Body of pancreas (tissue), 4 donors: ENCODE measurements around the gene GRAMD4. TPM values are rescaled to one million over a fixed set of nuclear protein-coding genes. Genes with fewer than 3 reads are reported as not detected.

ENCODE experiments used
- ATAC-seq: fragments of 150-250 bp; one replicate; pipeline ENCODE4 v1.9.1; 2016
- DNase-seq, 4 donors: peaks; one replicate each; pipeline ENCODE4 v3.0.0-alpha.2; 2019
- H3K27ac ChIP-seq, 4 donors: fragments of 200-600 bp; sonication (generic); 1 replicate in 3 of 4; 2 replicates in 1 of 4; pipeline versions ENCODE4 v1.5.1 to v1.6.1; 2016 to 2019; ENCODE audit warnings: mild to moderate bottlenecking in 1 of 4, mixed read lengths in 1 of 4, moderate library complexity in 1 of 4
- H3K27me3 ChIP-seq, 2 donors: fragments of 200-600 bp; sonication (generic); one replicate each; pipeline ENCODE4 v1.6.0; 2016; ENCODE audit warnings: mild to moderate bottlenecking in 1 of 2
- H3K36me3 ChIP-seq, 2 donors: fragments of 200-600 bp; sonication (generic); replicated peaks in 1 of 2; 2 replicates each; pipeline ENCODE4 v1.5.1; 2016; ENCODE audit warnings: low read depth in 2 of 2; ENCODE audit not compliant: insufficient read depth in 1 of 2
- H3K4me1 ChIP-seq: fragments of 200-600 bp; sonication (generic); one replicate; pipeline ENCODE4 v1.6.0; 2016
- H3K4me3 ChIP-seq, 2 donors: fragments of 200-600 bp; sonication (generic); 1 replicate in 1 of 2; 2 replicates in 1 of 2; pipeline ENCODE4 v1.5.1; 2016 to 2019
- H3K9me3 ChIP-seq, 3 donors: fragments of 200-600 bp; sonication (generic); 1 replicate in 2 of 3; 2 replicates in 1 of 3; pipeline ENCODE4 v1.5.1; 2016
- POLR2A ChIP-seq, 3 donors: fragments of 450-650 bp; IDR thresholded peaks; one replicate each; pipeline ENCODE4 v1.6.1; 2016; ENCODE audit warnings: antibody characterized with exemption in 3 of 3, mild to moderate bottlenecking in 2 of 3
- WGBS, 2 donors: methylation state at CpG; one replicate each; pipeline ENCODE4 v1.1.5; 2017; 5-methylcytosine and 5-hydroxymethylcytosine counted together
- intact Hi-C: fragments of 100-400 bp; cut with DNase I; formaldehyde crosslinking; loops from one replicate; pipeline ENCODE4 v1.15.1; 2023
- total RNA-seq, 2 donors: library from RNA; depleted of rRNA; stranded (reverse); fragments of >200 nt; gene quantifications; one replicate each; pipeline ENCODE4 v1.1.0, GENCODE V29; 2016
- TF ChIP-seq, protein P1 (sequence below), 7 experiments: fragments of 450-650 bp in 4 of 7; fragments of 200-600 bp in 3 of 7; sonication (generic) in 3 of 7; IDR thresholded peaks; one replicate each; pipeline ENCODE4 v1.5.1; 2016 to 2019; ENCODE audit warnings: antibody characterized with exemption in 7 of 7

Gene GRAMD4
- total RNA-seq, 2 donors from 2014 or later = 29.3 to 62.3 TPM

DNA sequence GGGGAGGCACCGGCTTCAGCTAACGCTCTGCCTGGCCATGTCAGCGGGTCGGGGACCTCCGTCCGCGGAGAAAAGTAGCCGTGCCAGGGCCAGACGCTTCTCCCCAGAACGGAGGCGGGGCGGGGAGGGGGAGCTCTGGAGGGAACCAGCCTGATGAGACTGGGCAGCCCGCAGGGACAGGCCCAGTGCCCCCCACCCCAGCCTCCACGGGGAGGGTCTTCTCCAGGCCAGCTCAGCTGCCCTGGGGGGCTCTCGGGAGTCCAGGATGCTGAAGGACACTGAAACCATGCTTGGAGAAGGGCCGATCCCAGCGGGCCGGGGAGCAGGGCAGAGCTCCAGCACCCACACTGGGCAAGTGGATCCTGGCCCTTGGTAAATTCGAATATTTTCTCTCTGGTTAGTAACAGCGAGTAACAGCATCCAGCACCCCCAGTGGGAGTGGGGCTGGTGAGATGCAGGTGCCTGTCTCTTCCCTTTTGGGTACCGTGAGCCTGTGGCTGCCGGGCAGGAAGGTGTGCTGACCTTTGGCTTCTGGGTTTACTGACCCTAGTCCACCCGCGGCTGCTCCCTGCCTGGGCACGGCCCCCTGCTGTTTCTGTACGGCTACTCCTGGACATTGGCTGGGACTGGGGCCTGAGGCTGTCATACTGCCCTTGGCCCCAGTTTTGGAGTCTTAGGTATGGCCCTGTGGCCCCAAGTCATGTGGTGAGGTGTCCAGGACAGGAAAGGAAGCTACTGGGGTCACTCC is 35.8 kb downstream of the GRAMD4 start:
- Histone ChIP-seq H3K9me3 (no peaks in the 10 kb centered on the region), H3K4me3 (no peak overlapping the region), H3K36me3 (no peaks in the 10 kb centered on the region), H3K27ac (no peak overlapping the region), H3K27me3 (no peaks in the 10 kb centered on the region), H3K4me1 (peaks cover 24% of the 10 kb centered on the region)
- ATAC-seq = no peak
- 89 to 95% methylated on average over 7 to 24 of the region's 26 CpGs for WGBS, 2 donors
- TF ChIP-seq, protein P1, sequence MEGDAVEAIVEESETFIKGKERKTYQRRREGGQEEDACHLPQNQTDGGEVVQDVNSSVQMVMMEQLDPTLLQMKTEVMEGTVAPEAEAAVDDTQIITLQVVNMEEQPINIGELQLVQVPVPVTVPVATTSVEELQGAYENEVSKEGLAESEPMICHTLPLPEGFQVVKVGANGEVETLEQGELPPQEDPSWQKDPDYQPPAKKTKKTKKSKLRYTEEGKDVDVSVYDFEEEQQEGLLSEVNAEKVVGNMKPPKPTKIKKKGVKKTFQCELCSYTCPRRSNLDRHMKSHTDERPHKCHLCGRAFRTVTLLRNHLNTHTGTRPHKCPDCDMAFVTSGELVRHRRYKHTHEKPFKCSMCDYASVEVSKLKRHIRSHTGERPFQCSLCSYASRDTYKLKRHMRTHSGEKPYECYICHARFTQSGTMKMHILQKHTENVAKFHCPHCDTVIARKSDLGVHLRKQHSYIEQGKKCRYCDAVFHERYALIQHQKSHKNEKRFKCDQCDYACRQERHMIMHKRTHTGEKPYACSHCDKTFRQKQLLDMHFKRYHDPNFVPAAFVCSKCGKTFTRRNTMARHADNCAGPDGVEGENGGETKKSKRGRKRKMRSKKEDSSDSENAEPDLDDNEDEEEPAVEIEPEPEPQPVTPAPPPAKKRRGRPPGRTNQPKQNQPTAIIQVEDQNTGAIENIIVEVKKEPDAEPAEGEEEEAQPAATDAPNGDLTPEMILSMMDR (IDR thresholded peaks at IDR 0.05) = no peak
- no peak for TF ChIP-seq POLR2A (IDR thresholded peaks at IDR 0.05)
- no peak for DNase-seq
- intact Hi-C loops = no loop called here

DNA sequence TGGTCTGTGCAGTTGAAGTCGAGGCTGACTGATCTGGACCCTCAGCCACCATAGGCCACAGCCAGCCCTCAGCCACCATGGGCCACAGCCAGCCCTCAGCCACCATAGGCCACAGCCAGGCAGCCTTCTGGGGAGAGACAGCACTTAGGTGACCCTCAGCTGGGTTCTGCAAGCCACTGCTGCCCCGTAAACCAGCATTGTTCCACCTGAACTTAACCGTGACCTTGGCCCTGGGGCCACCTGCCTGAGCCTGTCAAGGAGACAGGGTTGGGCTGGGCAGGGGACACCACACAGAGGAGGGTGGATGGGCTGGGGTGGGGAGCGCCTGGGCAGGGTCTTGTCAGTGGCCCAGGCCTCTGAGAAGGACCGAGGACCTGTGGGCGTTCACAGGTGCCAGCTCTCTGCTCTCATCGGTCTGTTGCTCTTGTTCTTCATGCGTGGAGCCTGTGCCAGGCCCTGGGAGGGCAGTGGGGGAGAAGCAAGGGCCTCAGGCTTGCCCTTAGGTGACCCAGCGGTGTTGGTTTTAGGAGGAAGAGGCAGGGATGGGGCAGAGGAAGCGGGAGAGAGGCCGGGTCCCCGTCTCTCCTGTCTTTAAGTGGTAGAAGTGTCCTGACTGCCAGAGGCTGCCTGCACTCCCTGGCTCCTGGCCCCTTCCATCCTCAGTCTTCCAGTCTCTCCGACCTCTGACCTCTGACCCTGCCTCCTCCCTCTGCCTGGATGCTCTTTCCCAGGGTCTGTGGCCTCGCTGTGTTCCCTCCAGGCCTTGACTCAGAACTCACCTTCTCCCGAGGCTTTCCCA is 36.9 kb downstream of the GRAMD4 start:
- DNase-seq = no peak

DNA sequence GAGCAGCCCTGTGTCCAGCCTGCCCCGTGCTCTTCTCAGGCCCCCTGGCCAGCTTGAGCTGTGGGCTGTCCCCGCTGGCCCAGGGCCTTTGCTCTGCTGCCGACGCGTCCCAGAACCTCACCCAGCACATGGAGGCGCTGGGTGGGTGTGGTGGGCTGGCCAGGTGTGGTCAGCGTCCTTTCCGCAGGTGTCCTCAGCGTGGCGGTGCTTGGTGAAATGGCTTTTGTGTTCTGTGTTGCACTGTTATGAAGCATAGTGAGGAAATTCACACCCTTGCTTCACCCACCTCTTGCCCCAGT is 37.4 kb downstream of the GRAMD4 start:
- no peak for DNase-seq
- Histone ChIP-seq H3K9me3 (no peaks in the 10 kb centered on the region), H3K36me3 (no peaks in the 10 kb centered on the region), H3K27ac (no peak overlapping the region), H3K4me3 (no peak overlapping the region), H3K27me3 (no peaks in the 10 kb centered on the region), H3K4me1 (peaks cover 30% of the 10 kb centered on the region)
- TF ChIP-seq, protein P1 (IDR thresholded peaks at IDR 0.05) = no peak
- no peak for TF ChIP-seq POLR2A (IDR thresholded peaks at IDR 0.05)
- intact Hi-C loops = no loop called here
- 96% methylated on average over 10 of the region's 10 CpGs; no CpG with 5 or more reads in 1 of the 2 donors for whole genome bisulfite sequencing, 2 donors
- no peak for ATAC-seq

More for the DNA sequence above, 36.9 kb downstream of the GRAMD4 start:
- no peaks in the 10 kb centered on the region for H3K9me3 ChIP-seq
- TF ChIP-seq POLR2A (IDR thresholded peaks at IDR 0.05) = no peak
- TF ChIP-seq, protein P1 (IDR thresholded peaks at IDR 0.05) = no peak
- no peak overlapping the region for H3K27ac ChIP-seq
- peaks cover 30% of the 10 kb centered on the region for H3K4me1 ChIP-seq
- WGBS, 2 donors = 78 to 84% methylated on average over 8 to 15 of the region's 15 CpGs
- intact Hi-C loops = no loop called here
- no peak overlapping the region for H3K4me3 ChIP-seq
- H3K27me3 ChIP-seq = no peaks in the 10 kb centered on the region
- ATAC-seq = no peak
- no peaks in the 10 kb centered on the region for H3K36me3 ChIP-seq

DNA sequence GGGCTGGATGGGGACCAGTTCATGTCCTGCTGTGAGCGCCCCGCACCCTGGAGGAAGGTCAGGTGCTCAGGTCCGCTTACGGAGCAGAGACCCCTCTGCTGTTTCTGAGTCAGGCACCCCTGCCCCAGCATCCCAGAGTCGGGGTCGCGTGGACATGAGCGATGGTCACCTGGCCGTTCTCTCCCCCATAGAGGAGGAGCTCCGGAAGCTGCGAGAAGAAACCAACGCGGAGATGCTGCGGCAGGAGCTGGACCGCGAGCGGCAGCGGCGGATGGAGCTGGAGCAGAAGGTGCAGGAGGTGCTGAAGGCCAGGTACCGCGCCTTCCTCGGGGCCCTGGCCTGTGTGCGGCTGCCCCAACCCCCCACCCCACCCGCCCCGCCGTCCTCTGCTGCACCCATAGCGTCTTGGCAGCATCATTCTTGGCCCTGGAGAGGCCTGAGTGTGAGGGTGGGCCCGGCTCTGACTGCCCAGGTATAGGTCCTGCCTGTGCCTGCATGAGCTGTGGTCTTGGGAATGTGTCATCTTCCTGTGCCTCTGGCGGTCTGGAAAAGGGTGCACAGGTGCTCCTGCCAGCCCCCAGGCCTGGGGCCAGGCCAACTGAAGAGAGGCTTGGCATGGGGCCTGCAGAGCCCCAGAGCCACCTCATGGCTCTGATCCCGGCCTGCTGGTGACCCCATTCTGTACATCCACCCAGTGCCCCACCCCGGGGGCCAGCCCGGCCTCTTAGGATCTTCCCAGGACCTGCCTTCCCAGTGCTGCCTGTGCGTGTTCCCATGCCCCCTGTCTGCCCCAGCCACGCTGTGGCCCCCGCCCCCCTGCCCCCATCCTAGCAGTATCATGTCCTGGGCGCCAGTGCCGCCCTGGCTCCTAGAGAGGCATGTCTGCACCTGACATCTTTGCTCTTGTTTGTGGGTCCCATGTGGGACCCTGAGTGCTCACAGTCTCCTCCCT is 38.1 kb downstream of the GRAMD4 start:
- DNase-seq (no peak), ATAC-seq (no peak)
- Histone ChIP-seq H3K4me3 (no peak overlapping the region), H3K27me3 (no peaks in the 10 kb centered on the region), H3K27ac (no peak overlapping the region), H3K36me3 (no peaks in the 10 kb centered on the region), H3K4me1 (peaks cover 28% of the 10 kb centered on the region), H3K9me3 (no peaks in the 10 kb centered on the region)
- WGBS, 2 donors = 96 to 97% methylated on average over 29 to 37 of the region's 37 CpGs
- TF ChIP-seq, protein P1 (IDR thresholded peaks at IDR 0.05) = no peak
- intact Hi-C loops = no loop called here
